B cell (primary cell): ENCODE data around the gene WDR1.

Source experiments
- CTCF ChIP-seq: fragments of 200-600 bp; IDR thresholded peaks from one replicate; pipeline ENCODE4 v1.8.0; 2022; ENCODE audit warnings: antibody characterized with exemption, mild to moderate bottlenecking
- EZH2 ChIP-seq: IDR thresholded peaks from 2 replicates; pipeline ENCODE4 v1.6.1; 2012; ENCODE audit warnings: borderline replicate concordance, low read depth, mild to moderate bottlenecking, moderate library complexity, low read length; ENCODE audit not compliant: insufficient read depth, poor library complexity, severe bottlenecking

GRCh38 chr4:10075953-10076391 lies 40.6 kb downstream of the WDR1 start:
- TF ChIP-seq CTCF, result no peak
- TF ChIP-seq EZH2, result no peak
